NCI-H1417 treated with DMSO at 0.1 percent for 48 hours (cell line): Measurements from ENCODE around the gene TAF12.
"Not testable (repeated sequence)": the region's sequence is repeated elsewhere in the genome, so short reads cannot be mapped to it uniquely, and the experiment has no call there.

Experiments
- DNase-seq: peaks from one replicate; lab custom pipeline; 2025; lab: John Stamatoyannopoulos, UW

The TAF12 gene

GRCh38 chr1:28581531-28582247 is 61.2 kb downstream of the TAF12 start:
- DNase-seq: peak; percentile 75

- DNase-seq: no peak
These were observed 61.9 kb downstream of the TAF12 start for GRCh38 chr1:28580722-28581530.

DNA sequence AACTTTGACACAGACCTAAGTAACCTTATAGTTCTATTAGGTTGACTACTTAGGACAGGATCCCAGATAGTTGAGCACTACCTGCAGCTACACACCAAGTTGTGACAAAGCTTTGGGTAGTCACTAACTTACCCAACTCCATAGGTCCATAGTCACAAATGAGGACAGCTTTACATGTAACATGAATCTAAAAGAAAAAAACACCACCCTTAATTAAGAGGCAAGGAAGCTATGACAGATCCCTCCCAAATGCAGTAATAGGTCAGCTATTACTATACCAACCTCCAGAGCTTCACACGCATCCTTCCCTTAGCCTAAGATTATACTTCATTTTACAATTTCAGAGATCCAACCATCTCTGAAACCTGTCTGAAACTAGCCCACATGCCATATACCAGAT is 63.5 kb downstream of the TAF12 start:
- DNase-seq: no peak

- DNase-seq: no peak
These were observed 64.1 kb downstream of the TAF12 start for GRCh38 chr1:28578696-28579218.

GRCh38 chr1:28577738-28578536 is 64.9 kb downstream of the TAF12 start:
- no peak for DNase-seq

GRCh38 chr1:28577052-28577678 is 65.7 kb downstream of the TAF12 start:
- DNase-seq: no peak

- no peak for DNase-seq
These were observed 69.3 kb downstream of the TAF12 start for GRCh38 chr1:28573564-28573963.

GRCh38 chr1:28572891-28573290 is 70.0 kb downstream of the TAF12 start:
- not testable (repeated sequence) for DNase-seq

- no peak for DNase-seq
These were observed 71.0 kb downstream of the TAF12 start for GRCh38 chr1:28571911-28572310.

GRCh38 chr1:28566931-28567330 is 75.9 kb downstream of the TAF12 start:
- DNase-seq: no peak

- no peak for DNase-seq
These were observed 77.1 kb downstream of the TAF12 start for GRCh38 chr1:28565726-28566125.

DNA sequence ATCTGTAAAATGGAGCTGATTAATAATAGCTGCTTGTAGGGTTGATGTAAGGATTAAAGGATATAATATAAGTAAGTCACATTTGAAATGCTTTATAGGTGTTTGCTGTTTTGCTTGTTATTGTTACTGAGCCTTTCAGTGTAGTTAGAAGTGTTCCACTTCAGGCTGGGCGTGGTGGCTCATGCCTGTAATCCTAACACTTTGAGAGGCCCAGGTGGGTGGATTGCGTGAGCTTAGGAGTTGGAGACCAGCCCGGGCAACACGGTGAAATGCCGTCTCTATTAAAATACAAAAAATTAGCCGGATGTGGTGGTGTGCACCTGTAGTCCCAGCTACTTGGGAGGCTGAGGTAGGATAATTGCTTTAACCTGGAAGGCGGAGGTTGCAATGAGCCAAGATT is 77.8 kb downstream of the TAF12 start:
- no peak for DNase-seq

GRCh38 chr1:28564310-28564709 is 78.6 kb downstream of the TAF12 start:
- DNase-seq: no peak

GRCh38 chr1:28560886-28561285 is 82.0 kb downstream of the TAF12 start:
- no peak for DNase-seq
